H9 (cell line): ENCODE data around the gene SLC37A4. TPM values are rescaled to one million over a fixed set of nuclear protein-coding genes. Genes with fewer than 3 reads are reported as not detected.

ENCODE experiments used
- DNase-seq: peaks from one replicate; pipeline ENCODE4 v3.0.0-alpha.2; 2017
- H2AFZ ChIP-seq: one replicate; pipeline ENCODE4 v1.6.1; 2013; ENCODE audit warnings: mild to moderate bottlenecking, low read length, control low read depth, moderate library complexity
- H2AK5ac ChIP-seq: 2 replicates; pipeline ENCODE4 v1.6.1; 2013; ENCODE audit warnings: low read length, control low read depth, mixed read lengths; ENCODE audit not compliant: insufficient read length
- H2BK120ac ChIP-seq: one replicate; pipeline ENCODE4 v1.6.1; 2013; ENCODE audit warnings: low read depth, mild to moderate bottlenecking, low read length, control low read depth, inconsistent platforms; ENCODE audit not compliant: poor library complexity, severe bottlenecking
- H2BK12ac ChIP-seq: 2 replicates; pipeline ENCODE4 v1.6.1; 2013; ENCODE audit warnings: low read length, control low read depth, mixed read lengths, low read depth; ENCODE audit not compliant: insufficient read length
- H2BK15ac ChIP-seq: 2 replicates; pipeline ENCODE4 v1.6.1; 2013; ENCODE audit warnings: low read depth, low read length, control low read depth
- H2BK20ac ChIP-seq: one replicate; pipeline ENCODE4 v1.6.1; 2013; ENCODE audit warnings: low read depth, mild to moderate bottlenecking, low read length, control low read depth, inconsistent platforms; ENCODE audit not compliant: poor library complexity, severe bottlenecking
- H2BK5ac ChIP-seq: 2 replicates; pipeline ENCODE4 v1.6.1; 2013; ENCODE audit warnings: low read length, control low read depth, mixed read lengths; ENCODE audit not compliant: insufficient read length
- H3K14ac ChIP-seq: 2 replicates; pipeline ENCODE4 v1.6.1; 2013; ENCODE audit warnings: low read length, control low read depth; ENCODE audit not compliant: insufficient read depth
- H3K18ac ChIP-seq: 2 replicates; pipeline ENCODE4 v1.6.1; 2013; ENCODE audit warnings: low read depth, mild to moderate bottlenecking, mixed read lengths, low read length, control low read depth; ENCODE audit not compliant: insufficient read length
- H3K23ac ChIP-seq: 2 replicates; pipeline ENCODE4 v1.6.1; 2013; ENCODE audit warnings: low read length, control low read depth, mixed read lengths, low read depth; ENCODE audit not compliant: insufficient read length
- H3K23me2 ChIP-seq: 2 replicates; pipeline ENCODE4 v1.6.1; 2013; ENCODE audit warnings: low read depth, mild to moderate bottlenecking, mixed read lengths, low read length, control low read depth; ENCODE audit not compliant: insufficient read length, poor library complexity, severe bottlenecking
- H3K27ac ChIP-seq: 2 replicates; pipeline ENCODE4 v1.5.1; 2013; ENCODE audit warnings: low read length, control low read depth, mixed read lengths, low read depth; ENCODE audit not compliant: insufficient read length
- H3K27me3 ChIP-seq: 2 replicates; pipeline ENCODE4 v1.6.1; 2013; ENCODE audit warnings: low read length, control low read depth, inconsistent platforms; ENCODE audit not compliant: insufficient read depth
- H3K4ac ChIP-seq: 2 replicates; pipeline ENCODE4 v1.6.1; 2013; ENCODE audit warnings: low read depth, mild to moderate bottlenecking, control low read depth, inconsistent platforms, low read length, moderate library complexity
- H3K4me1 ChIP-seq: 2 replicates; pipeline ENCODE4 v1.6.1; 2013; ENCODE audit warnings: low read length, control low read depth, inconsistent platforms; ENCODE audit not compliant: insufficient read depth
- H3K4me2 ChIP-seq: 2 replicates; pipeline ENCODE4 v1.6.1; 2013; ENCODE audit warnings: low read length, control low read depth, mixed read lengths; ENCODE audit not compliant: insufficient read length, insufficient read depth
- H3K56ac ChIP-seq: 2 replicates; pipeline ENCODE4 v1.6.1; 2013; ENCODE audit warnings: low read depth, mild to moderate bottlenecking, mixed read lengths, low read length, control low read depth; ENCODE audit not compliant: insufficient read length
- H3K79me1 ChIP-seq: 2 replicates; pipeline ENCODE4 v1.6.1; 2013; ENCODE audit warnings: low read depth, mild to moderate bottlenecking, moderate library complexity, low read length, control low read depth, inconsistent platforms; ENCODE audit not compliant: insufficient read depth, poor library complexity, severe bottlenecking
- H3K79me2 ChIP-seq: 2 replicates; pipeline ENCODE4 v1.6.1; 2013; ENCODE audit warnings: low read length, control low read depth, inconsistent platforms; ENCODE audit not compliant: insufficient read depth
- H3K9ac ChIP-seq: 2 replicates; pipeline ENCODE4 v1.6.1; 2013; ENCODE audit warnings: low read length, control low read depth, mixed read lengths; ENCODE audit not compliant: insufficient read length; ENCODE audit errors: extremely low read depth
- H3K9me3 ChIP-seq: one replicate; pipeline ENCODE4 v1.6.1; 2013; ENCODE audit warnings: low read depth, low read length, inconsistent platforms; ENCODE audit not compliant: control insufficient read depth
- H3T11ph ChIP-seq: one replicate; pipeline ENCODE4 v1.6.1; 2013; ENCODE audit warnings: mild to moderate bottlenecking, low read length, control low read depth, inconsistent platforms
- H4K20me1 ChIP-seq: one replicate; pipeline ENCODE4 v1.6.1; 2013; ENCODE audit not compliant: control insufficient read depth, insufficient read length, insufficient read depth
- H4K5ac ChIP-seq: 2 replicates; pipeline ENCODE4 v1.6.1; 2013; ENCODE audit warnings: low read depth, mild to moderate bottlenecking, mixed read lengths, low read length, control low read depth; ENCODE audit not compliant: insufficient read length
- H4K8ac ChIP-seq: replicated peaks from 2 replicates; pipeline ENCODE4 v1.6.1; 2013; ENCODE audit warnings: low read length, control low read depth, mixed read lengths, low read depth; ENCODE audit not compliant: insufficient read length
- H4K91ac ChIP-seq: 2 replicates; pipeline ENCODE4 v1.6.1; 2013; ENCODE audit warnings: low read depth, mild to moderate bottlenecking, moderate library complexity, mixed read lengths, low read length, control low read depth; ENCODE audit not compliant: insufficient read length
- H3K27ac Mint-ChIP-seq, 3 experiments: 2 replicates in 2 of 3; 3 replicates in 1 of 3; pipeline ENCODE4 v1.8.0; 2020 to 2021; ENCODE audit warnings: mixed read lengths in 3 of 3, mild to moderate bottlenecking in 1 of 3, moderate library complexity in 1 of 3
- H3K27me3 Mint-ChIP-seq: 2 replicates; pipeline ENCODE4 v1.8.0; 2021; ENCODE audit warnings: low read depth, mild to moderate bottlenecking, moderate library complexity, mixed read lengths
- H3K36me3 Mint-ChIP-seq, 3 experiments: 2 replicates in 2 of 3; 3 replicates in 1 of 3; pipeline ENCODE4 v1.8.0; 2020 to 2021; ENCODE audit warnings: low read depth in 3 of 3, mixed read lengths in 3 of 3; ENCODE audit not compliant: insufficient read depth in 1 of 3
- H3K4me1 Mint-ChIP-seq, 2 experiments: 2 replicates each; pipeline ENCODE4 v1.8.0; 2020; ENCODE audit warnings: mixed read lengths in 2 of 2
- H3K4me3 Mint-ChIP-seq, 2 experiments: 2 replicates in 1 of 2; 3 replicates in 1 of 2; pipeline ENCODE4 v1.8.0; 2020 to 2021; ENCODE audit warnings: mild to moderate bottlenecking in 2 of 2, mixed read lengths in 2 of 2, moderate library complexity in 1 of 2
- H3K9me3 Mint-ChIP-seq, 2 experiments: 2 replicates in 1 of 2; 3 replicates in 1 of 2; pipeline ENCODE4 v1.8.0; 2020; ENCODE audit warnings: mild to moderate bottlenecking in 2 of 2, mixed read lengths in 2 of 2, moderate library complexity in 1 of 2
- CTCF ChIP-seq: fragments of 200-600 bp; sonication (generic); conservative IDR thresholded peaks from 3 replicates; pipeline ENCODE4 v1.8.0; 2021; ENCODE audit warnings: antibody characterized with exemption, mild to moderate bottlenecking
- WGBS: extraction: QIAGEN DNeasy Blood & Tissue Kit; methylation state at CpG from one replicate; pipeline ENCODE4 v1.1.7; 2013; ENCODE audit warnings: missing lambda C conversion rate, low lambda C conversion rate, mixed read lengths; ENCODE audit not compliant: insufficient read length; ENCODE audit errors: extremely low coverage; 5-methylcytosine and 5-hydroxymethylcytosine counted together
- total RNA-seq: library from RNA; stranded (reverse); gene quantifications from 2 replicates; pipeline ENCODE4 v1.2.1, GENCODE V29; 2021

SLC37A4 gene
- total RNA-seq, 1 experiment from 2014 or later = 41.0 TPM

DNA sequence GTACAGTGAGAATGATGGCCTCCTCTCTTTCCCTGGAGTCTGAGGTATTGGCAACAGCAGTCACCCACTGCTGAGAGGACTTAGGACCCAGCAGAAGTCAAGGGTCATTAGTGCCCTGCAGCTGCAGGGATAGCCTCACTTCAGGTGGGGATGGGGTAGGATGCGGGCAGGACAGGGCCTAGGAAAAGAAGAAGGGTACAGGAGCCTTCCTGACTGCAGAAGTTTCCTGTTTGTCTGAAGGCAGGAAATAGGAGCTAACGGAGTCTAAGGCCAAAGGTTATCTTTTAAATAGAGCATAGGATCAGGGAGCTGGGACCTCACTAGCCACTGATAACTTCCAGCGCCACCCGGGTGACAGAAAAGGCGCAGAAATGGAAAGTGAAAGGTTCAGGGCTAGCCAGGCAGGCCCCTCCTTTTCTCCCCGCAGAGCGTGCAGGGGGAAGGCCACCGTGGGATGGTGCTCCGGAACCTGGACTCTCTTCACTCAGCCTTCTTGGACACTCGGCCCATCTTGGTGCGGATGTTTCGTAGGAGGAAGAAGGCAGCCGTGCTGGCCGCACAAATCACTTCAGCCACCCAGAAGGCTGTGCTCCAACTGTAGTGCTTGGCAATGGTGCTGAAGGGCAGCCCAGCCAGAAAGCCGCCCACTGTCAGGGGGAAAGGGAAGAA, 6.1 kb downstream of the SLC37A4 start:
- no CpG with 5 or more reads among the region's 15 CpGs for WGBS
- H3K4me1 Mint-ChIP-seq = peaks cover 24 to 27% of the 10 kb centered on the region in 2 experiments
- H4K20me1 ChIP-seq = no peaks in the 10 kb centered on the region

More for the DNA sequence above, 6.1 kb downstream of the SLC37A4 start:
- Histone ChIP-seq H3K4me1 (peaks cover 8% of the 10 kb centered on the region; the same call in 1 of the 2 replicates), H3K23ac (no peak overlapping the region), H3K79me2 (peaks cover 4% of the 10 kb centered on the region; the same call in 1 of the 2 replicates), H2AK5ac (no peak overlapping the region), H3K27ac (no peak overlapping the region), H3K56ac (no peak overlapping the region), H3T11ph (no peak overlapping the region), H3K9me3 (no peaks in the 10 kb centered on the region), H2BK15ac (no peak overlapping the region), H3K9ac (no peak overlapping the region), H3K27me3 (no peaks in the 10 kb centered on the region), H2AFZ (no peak overlapping the region), H3K14ac (no peak overlapping the region), H3K4me2 (no peak overlapping the region), H3K79me1 (peaks cover 3% of the 10 kb centered on the region), H4K8ac (no peak overlapping the region), H4K5ac (no peak overlapping the region), H3K4ac (no peak overlapping the region), H2BK20ac (no peak overlapping the region), H2BK120ac (no peak overlapping the region), H4K91ac (no peak overlapping the region), H2BK12ac (no peak overlapping the region), H2BK5ac (no peak overlapping the region), H3K18ac (no peak overlapping the region), H3K23me2 (peaks cover 4% of the 10 kb centered on the region)
- no peaks in the 10 kb centered on the region for H3K27me3 Mint-ChIP-seq
- H3K36me3 Mint-ChIP-seq = peaks cover 36 to 84% (median 81%) of the 10 kb centered on the region in 3 experiments
- peak overlapping the region in 2 of 3 experiments; percentile 78 to 91; a peak in 4 of 7 replicates for H3K27ac Mint-ChIP-seq
- DNase-seq = no peak
- H3K4me3 Mint-ChIP-seq = 0 out of 5 replicates have a peak overlapping the region, but pooled peaks of 1 of the 2 experiments have one; percentile 36
- no peaks in the 10 kb centered on the region for H3K9me3 Mint-ChIP-seq
- TF ChIP-seq CTCF = no peak
